ENCODE data around the gene COX17.

DNA sequence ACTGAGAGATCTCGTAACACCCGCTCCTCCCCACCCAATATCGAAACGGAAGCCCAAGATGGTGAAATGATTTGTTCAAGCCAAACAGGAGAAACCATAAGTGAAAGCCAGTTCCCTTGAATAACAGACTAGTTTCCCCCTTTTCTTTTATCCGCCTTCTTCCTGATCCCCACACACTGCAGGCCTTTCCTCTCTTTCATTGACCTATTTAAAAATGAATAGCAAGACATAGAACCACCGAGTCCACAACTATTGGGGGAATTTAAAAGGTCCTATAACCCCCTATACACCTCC is 382 bp upstream of the COX17 start:
- TF ChIP-seq, protein P1, sequence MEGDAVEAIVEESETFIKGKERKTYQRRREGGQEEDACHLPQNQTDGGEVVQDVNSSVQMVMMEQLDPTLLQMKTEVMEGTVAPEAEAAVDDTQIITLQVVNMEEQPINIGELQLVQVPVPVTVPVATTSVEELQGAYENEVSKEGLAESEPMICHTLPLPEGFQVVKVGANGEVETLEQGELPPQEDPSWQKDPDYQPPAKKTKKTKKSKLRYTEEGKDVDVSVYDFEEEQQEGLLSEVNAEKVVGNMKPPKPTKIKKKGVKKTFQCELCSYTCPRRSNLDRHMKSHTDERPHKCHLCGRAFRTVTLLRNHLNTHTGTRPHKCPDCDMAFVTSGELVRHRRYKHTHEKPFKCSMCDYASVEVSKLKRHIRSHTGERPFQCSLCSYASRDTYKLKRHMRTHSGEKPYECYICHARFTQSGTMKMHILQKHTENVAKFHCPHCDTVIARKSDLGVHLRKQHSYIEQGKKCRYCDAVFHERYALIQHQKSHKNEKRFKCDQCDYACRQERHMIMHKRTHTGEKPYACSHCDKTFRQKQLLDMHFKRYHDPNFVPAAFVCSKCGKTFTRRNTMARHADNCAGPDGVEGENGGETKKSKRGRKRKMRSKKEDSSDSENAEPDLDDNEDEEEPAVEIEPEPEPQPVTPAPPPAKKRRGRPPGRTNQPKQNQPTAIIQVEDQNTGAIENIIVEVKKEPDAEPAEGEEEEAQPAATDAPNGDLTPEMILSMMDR (IDR thresholded peaks at IDR 0.05) = no peak
- no peak for TF ChIP-seq POLR2A (IDR thresholded peaks at IDR 0.05)

Measured in adrenal gland (tissue), 5 donors.